ENCODE results near the gene PPM1M.

PPM1M gene

DNA sequence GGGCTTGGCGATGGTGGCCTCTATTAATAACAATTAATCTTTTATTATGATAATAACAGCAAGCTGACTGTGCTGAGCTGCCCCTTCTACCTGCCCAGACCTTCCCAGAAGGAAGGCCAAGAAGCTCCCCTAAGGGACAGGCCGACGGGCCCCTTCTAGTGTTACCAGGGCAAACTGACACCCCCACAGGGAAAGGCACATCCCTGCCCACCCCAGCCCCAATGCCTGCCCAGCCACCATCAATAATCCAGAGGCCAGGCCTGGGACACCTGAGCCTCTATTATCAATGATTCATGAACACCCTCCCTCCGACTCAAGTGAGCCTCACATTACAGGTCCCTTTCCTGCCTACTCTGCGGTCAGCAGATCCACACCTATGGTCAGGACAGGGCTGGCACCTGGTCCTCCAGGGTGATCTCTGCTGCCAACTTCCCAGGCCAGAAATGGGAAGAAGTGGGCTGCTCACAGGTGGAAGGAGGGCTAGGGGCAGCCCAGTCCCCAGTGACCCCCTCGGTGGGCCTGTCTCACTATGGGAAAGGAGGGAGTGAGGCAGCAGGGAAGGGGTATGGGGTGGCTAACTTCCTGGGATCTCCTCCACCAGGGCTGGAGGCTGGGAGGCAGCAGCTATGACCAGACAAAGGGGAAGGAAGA lies 8.4 kb upstream of the PPM1M start:
- TF ChIP-seq FOXM1 (IDR thresholded peaks at IDR 0.05; ENCODE audit: borderline replicate concordance, low read depth): no peak
- no peak for TF ChIP-seq YY1 (IDR thresholded peaks at IDR 0.05; ENCODE audit: low read depth)
- no peak for TF ChIP-seq EGR1 (IDR thresholded peaks at IDR 0.05)
- TF ChIP-seq, protein P1, sequence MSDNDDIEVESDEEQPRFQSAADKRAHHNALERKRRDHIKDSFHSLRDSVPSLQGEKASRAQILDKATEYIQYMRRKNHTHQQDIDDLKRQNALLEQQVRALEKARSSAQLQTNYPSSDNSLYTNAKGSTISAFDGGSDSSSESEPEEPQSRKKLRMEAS (IDR thresholded peaks at IDR 0.05): no peak
- TF ChIP-seq EP300 (IDR thresholded peaks at IDR 0.05; ENCODE audit: borderline replicate concordance): no peak
- TF ChIP-seq CREB1 (IDR thresholded peaks at IDR 0.05; ENCODE audit: low read depth): no peak
- TF ChIP-seq, protein P2, sequence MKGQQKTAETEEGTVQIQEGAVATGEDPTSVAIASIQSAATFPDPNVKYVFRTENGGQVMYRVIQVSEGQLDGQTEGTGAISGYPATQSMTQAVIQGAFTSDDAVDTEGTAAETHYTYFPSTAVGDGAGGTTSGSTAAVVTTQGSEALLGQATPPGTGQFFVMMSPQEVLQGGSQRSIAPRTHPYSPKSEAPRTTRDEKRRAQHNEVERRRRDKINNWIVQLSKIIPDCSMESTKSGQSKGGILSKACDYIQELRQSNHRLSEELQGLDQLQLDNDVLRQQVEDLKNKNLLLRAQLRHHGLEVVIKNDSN (IDR thresholded peaks at IDR 0.05): no peak
- TF ChIP-seq, protein P3, sequence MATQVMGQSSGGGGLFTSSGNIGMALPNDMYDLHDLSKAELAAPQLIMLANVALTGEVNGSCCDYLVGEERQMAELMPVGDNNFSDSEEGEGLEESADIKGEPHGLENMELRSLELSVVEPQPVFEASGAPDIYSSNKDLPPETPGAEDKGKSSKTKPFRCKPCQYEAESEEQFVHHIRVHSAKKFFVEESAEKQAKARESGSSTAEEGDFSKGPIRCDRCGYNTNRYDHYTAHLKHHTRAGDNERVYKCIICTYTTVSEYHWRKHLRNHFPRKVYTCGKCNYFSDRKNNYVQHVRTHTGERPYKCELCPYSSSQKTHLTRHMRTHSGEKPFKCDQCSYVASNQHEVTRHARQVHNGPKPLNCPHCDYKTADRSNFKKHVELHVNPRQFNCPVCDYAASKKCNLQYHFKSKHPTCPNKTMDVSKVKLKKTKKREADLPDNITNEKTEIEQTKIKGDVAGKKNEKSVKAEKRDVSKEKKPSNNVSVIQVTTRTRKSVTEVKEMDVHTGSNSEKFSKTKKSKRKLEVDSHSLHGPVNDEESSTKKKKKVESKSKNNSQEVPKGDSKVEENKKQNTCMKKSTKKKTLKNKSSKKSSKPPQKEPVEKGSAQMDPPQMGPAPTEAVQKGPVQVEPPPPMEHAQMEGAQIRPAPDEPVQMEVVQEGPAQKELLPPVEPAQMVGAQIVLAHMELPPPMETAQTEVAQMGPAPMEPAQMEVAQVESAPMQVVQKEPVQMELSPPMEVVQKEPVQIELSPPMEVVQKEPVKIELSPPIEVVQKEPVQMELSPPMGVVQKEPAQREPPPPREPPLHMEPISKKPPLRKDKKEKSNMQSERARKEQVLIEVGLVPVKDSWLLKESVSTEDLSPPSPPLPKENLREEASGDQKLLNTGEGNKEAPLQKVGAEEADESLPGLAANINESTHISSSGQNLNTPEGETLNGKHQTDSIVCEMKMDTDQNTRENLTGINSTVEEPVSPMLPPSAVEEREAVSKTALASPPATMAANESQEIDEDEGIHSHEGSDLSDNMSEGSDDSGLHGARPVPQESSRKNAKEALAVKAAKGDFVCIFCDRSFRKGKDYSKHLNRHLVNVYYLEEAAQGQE (IDR thresholded peaks at IDR 0.05; ENCODE audit: low read depth): no peak
- TF ChIP-seq ZBTB7A (IDR thresholded peaks at IDR 0.05; ENCODE audit: low read depth): no peak
- no peak for TF ChIP-seq TEAD4 (IDR thresholded peaks at IDR 0.05)
- no peak for TF ChIP-seq CEBPB (IDR thresholded peaks at IDR 0.05)
- TF ChIP-seq TAF1 (IDR thresholded peaks at IDR 0.05; ENCODE audit: low read depth): no peak

DNA sequence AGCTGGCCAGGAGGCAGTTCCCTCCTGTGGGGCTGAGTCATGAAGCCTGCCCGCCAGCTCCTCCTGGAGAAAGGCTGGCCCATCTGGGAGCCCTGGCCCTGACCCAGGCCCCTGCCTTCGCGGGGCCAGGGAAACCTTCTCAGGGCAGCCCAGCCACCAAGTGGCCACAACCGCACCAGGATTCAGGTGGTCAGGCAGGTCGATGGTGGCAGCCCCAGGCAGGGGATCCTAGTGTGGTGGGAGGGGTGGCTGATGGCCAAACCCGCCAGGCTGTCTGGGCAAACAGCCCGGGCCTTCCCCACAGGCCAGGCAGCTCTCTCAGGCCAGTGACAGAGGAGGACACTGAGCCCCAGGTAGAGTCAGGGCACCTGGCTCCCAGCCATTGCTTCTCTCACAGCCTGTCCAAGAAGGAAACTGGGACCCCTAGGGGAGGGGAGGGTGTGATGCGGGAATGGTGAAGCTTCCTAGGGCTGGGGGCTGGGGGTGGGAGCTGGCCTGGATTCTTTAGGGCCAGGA lies 7.8 kb upstream of the PPM1M start:
- TF ChIP-seq TCF12 (IDR thresholded peaks at IDR 0.05; ENCODE audit: low read depth): peak; percentile 62
- no peak for TF ChIP-seq ZBTB7A (IDR thresholded peaks at IDR 0.05; ENCODE audit: low read depth)
- no peak for TF ChIP-seq TAF1 (IDR thresholded peaks at IDR 0.05; ENCODE audit: low read depth)
- TF ChIP-seq, protein P2 (IDR thresholded peaks at IDR 0.05): no peak
- peak; percentile 65 for TF ChIP-seq NFIC (IDR thresholded peaks at IDR 0.05)
- no peak for TF ChIP-seq CEBPB (IDR thresholded peaks at IDR 0.05)
- no peak for TF ChIP-seq CREB1 (IDR thresholded peaks at IDR 0.05; ENCODE audit: low read depth)
- no peak for TF ChIP-seq FOXM1 (IDR thresholded peaks at IDR 0.05; ENCODE audit: borderline replicate concordance, low read depth)
- no peak for TF ChIP-seq TEAD4 (IDR thresholded peaks at IDR 0.05)
- TF ChIP-seq, protein P3 (IDR thresholded peaks at IDR 0.05; ENCODE audit: low read depth): no peak
- TF ChIP-seq RAD21 (IDR thresholded peaks at IDR 0.05; ENCODE audit: low read depth): peak; percentile 17; the same call in 1 of the 2 replicates
- no peak for TF ChIP-seq EGR1 (IDR thresholded peaks at IDR 0.05)

DNA sequence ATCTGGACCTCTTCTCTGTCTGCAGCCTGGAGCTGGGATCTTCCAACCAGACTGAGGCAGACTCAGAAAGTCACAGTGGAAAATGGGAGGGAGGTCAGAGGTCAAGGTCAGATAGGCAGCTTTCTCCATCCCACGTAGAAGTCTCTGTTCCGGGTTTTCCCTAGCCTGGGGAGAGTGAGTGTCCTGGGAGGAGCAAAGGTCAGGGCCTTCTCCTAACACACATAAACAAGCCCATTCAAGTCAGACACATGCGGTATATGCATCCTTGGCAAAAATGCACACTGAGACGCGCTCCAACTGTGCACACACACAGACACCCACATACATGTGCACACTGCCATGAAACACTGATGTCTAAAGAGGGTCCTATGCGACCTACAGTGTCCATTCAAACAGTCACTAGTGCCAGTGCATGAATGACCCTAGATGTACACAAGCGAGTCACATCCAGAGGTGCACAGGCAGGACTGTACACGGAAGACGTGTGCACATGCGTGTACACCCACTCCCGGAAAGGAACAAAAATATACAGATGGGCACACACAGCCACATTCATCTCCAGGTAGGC lies 7.3 kb upstream of the PPM1M start:
- TF ChIP-seq CEBPB (IDR thresholded peaks at IDR 0.05) (no peak), RAD21 (IDR thresholded peaks at IDR 0.05; ENCODE audit: low read depth) (no peak), CREB1 (IDR thresholded peaks at IDR 0.05; ENCODE audit: low read depth) (no peak), TEAD4 (IDR thresholded peaks at IDR 0.05) (no peak), TAF1 (IDR thresholded peaks at IDR 0.05; ENCODE audit: low read depth) (no peak), TCF12 (IDR thresholded peaks at IDR 0.05; ENCODE audit: low read depth) (no peak), NFIC (IDR thresholded peaks at IDR 0.05) (no peak), FOXM1 (IDR thresholded peaks at IDR 0.05; ENCODE audit: borderline replicate concordance, low read depth) (no peak), EGR1 (IDR thresholded peaks at IDR 0.05) (no peak), ZBTB7A (IDR thresholded peaks at IDR 0.05; ENCODE audit: low read depth) (no peak), EP300 (IDR thresholded peaks at IDR 0.05; ENCODE audit: borderline replicate concordance) (no peak), YY1 (IDR thresholded peaks at IDR 0.05; ENCODE audit: low read depth) (no peak)
- TF ChIP-seq, protein P1 (IDR thresholded peaks at IDR 0.05): no peak
- TF ChIP-seq, protein P2 (IDR thresholded peaks at IDR 0.05): no peak
- TF ChIP-seq, protein P3 (IDR thresholded peaks at IDR 0.05; ENCODE audit: low read depth): no peak

All from Ishikawa (cell line).